HUES64 (cell line): ENCODE measurements around the gene AGMO.

Source experiments
- H3K27ac ChIP-seq: 2 replicates; pipeline ENCODE4 v1.7.0; 2013; ENCODE audit warnings: low read depth, low read length, inconsistent platforms
- H3K27me3 ChIP-seq: 2 replicates; pipeline ENCODE4 v1.6.1; 2013; ENCODE audit warnings: mild to moderate bottlenecking, low read length; ENCODE audit not compliant: insufficient read depth
- H3K36me3 ChIP-seq: 2 replicates; pipeline ENCODE4 v1.6.1; 2013; ENCODE audit warnings: mild to moderate bottlenecking, low read length; ENCODE audit not compliant: insufficient read depth
- H3K4me1 ChIP-seq: 2 replicates; pipeline ENCODE4 v1.6.1; 2013; ENCODE audit warnings: mild to moderate bottlenecking, low read length, moderate library complexity; ENCODE audit not compliant: insufficient read depth
- H3K4me3 ChIP-seq: 2 replicates; pipeline ENCODE4 v1.5.1; 2013; ENCODE audit warnings: mild to moderate bottlenecking, low read length, moderate library complexity
- H3K9ac ChIP-seq: 2 replicates; pipeline ENCODE4 v1.6.1; 2013; ENCODE audit warnings: mild to moderate bottlenecking, low read depth, low read length
- H3K9me3 ChIP-seq: 2 replicates; pipeline ENCODE4 v1.6.1; 2013; ENCODE audit warnings: low read depth, low read length; ENCODE audit not compliant: insufficient read depth
- WGBS: fragments of 150-250, 120-280 bp; methylation state at CpG from one replicate; pipeline ENCODE4 v1.1.7; 2013; ENCODE audit warnings: missing lambda C conversion rate; 5-methylcytosine and 5-hydroxymethylcytosine counted together

The AGMO gene

DNA sequence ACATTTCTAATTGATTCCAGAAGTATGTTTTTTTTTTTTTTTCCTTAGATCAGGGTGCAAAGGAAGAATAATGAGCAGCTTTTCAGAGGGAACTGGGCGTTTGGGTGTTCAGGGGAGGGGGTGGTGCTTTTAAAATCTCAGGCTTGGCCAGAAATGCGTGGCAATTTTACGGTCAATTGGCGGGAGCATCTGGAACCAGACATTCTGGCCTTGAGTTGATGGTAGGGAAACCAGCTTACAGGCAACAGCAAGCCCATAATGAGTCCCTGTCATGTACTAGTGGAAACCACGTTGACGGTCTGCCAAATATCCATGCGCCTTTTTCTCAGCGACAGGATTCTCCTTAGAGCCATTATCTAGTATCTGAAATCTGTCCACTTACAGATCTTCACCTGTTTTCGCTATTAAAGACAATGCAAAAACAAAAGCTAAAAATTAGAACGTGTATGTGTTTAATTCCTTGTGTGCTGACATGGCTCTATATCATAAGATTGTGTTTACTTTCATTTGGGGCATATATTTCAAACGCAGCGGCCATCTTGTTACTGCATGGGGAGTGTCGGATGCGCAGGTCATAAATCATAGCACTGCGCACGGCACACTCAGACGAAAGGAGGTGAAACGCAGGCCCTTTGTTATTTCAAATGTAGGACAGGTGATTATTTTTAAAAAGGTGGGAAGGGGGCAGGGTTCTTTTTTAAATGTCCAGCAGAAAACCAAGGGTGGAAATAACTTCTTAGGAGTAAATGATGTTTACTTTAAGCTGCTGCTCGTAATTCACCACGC is 209.2 kb downstream of the AGMO start:
- Histone ChIP-seq H3K9me3 (no peaks in the 10 kb centered on the region), H3K36me3 (no peaks in the 10 kb centered on the region), H3K9ac (no peak overlapping the region), H3K4me3 (no peak overlapping the region), H3K4me1 (no peaks in the 10 kb centered on the region), H3K27me3 (no peaks in the 10 kb centered on the region), H3K27ac (no peak overlapping the region)
- 95% methylated on average over 20 of the region's 20 CpGs for WGBS

DNA sequence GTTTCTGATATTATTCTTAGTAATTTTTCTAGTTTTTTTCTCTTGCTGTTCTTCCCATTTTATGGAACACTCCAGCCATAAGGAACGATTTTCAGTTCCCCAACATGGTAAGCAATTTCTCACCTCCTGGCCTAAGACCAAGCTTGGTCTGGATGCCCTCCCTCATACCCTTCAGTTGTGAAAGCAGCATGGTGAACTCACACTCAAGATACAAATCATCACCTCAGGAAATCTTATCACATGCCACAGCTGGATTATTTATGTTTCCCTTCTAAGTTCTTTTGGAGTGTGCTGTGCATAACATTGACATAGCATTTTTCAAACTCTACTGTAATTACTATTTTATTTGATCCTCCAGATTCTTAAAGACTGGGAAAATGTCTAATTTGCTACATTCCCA is 216.6 kb downstream of the AGMO start:
- Histone ChIP-seq H3K4me1 (no peaks in the 10 kb centered on the region), H3K36me3 (no peaks in the 10 kb centered on the region), H3K27ac (no peak overlapping the region), H3K9ac (no peak overlapping the region), H3K27me3 (no peaks in the 10 kb centered on the region), H3K4me3 (no peak overlapping the region), H3K9me3 (peaks cover 3% of the 10 kb centered on the region)
- 94% methylated on average over 1 of the region's 1 CpG for WGBS

DNA sequence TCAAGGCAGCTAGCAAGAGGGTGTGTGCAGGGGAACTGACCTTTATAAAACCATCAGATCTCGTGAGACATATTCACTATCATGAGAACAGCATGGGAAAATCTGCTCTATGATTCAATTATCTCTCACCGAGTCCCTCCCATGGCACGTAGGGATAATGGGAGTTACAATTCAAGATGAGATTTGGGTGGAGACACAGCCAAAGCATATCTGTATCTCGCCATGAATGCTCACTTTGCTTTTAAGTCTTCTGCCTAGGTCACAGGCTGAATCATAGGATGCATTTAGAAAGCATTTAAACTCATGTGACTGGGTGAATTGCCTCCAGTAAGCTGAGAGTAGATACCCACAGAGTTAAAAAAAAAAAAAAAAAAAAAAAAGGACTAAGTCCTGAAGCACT is 220.0 kb downstream of the AGMO start:
- Histone ChIP-seq H3K4me1 (no peaks in the 10 kb centered on the region), H3K4me3 (no peak overlapping the region), H3K27me3 (no peaks in the 10 kb centered on the region), H3K9ac (no peak overlapping the region), H3K9me3 (peaks cover 14% of the 10 kb centered on the region), H3K27ac (no peak overlapping the region), H3K36me3 (no peaks in the 10 kb centered on the region)
- WGBS, result 83% methylated on average over 4 of the region's 4 CpGs

DNA sequence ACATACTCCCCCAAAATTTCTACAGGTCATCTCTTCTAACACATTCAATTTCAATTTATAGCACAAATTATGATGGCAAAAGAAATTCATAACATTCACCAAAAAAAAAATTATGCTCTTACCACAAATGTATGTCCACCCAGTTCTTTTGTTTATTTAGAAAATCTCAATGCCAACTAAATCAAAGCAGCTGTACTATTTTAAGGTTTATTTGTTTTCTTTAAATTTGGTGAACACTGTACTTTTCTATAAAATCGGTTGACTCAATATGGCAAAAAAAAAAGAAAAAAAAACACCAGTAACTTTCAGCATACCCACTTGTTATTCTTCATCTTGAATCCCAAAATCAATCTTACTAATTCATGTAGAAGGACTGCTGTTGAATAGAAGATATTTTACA is 225.7 kb downstream of the AGMO start:
- Histone ChIP-seq H3K27me3 (no peaks in the 10 kb centered on the region), H3K9ac (no peak overlapping the region), H3K9me3 (peaks cover 14% of the 10 kb centered on the region), H3K4me1 (peaks cover 29% of the 10 kb centered on the region), H3K4me3 (no peak overlapping the region), H3K27ac (no peak overlapping the region), H3K36me3 (no peaks in the 10 kb centered on the region)
- no CpG with 5 or more reads among the region's 1 CpG for WGBS

DNA sequence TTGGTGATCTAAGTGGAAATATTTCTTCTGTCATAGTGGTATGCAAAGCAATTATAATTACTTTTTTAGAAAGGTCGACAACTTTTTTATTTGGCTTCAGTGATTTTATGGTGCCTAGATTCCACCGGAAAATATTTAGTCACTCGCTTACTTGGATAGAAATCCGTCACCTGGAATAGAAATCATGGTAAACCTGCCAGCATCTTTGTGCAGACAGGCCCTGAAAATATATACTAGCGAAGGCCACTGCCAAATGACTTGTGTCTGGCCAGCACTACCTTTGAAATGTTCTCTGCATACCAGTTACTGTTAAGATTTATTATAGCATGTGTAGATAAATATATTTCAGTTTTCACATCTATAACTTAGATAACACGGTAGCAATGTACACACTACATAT is 226.4 kb downstream of the AGMO start:
- Histone ChIP-seq H3K4me1 (peaks cover 37% of the 10 kb centered on the region), H3K9me3 (peaks cover 12% of the 10 kb centered on the region), H3K36me3 (no peaks in the 10 kb centered on the region), H3K9ac (no peak overlapping the region), H3K27ac (no peak overlapping the region), H3K27me3 (no peaks in the 10 kb centered on the region), H3K4me3 (no peak overlapping the region)
- 94% methylated on average over 6 of the region's 6 CpGs for WGBS

DNA sequence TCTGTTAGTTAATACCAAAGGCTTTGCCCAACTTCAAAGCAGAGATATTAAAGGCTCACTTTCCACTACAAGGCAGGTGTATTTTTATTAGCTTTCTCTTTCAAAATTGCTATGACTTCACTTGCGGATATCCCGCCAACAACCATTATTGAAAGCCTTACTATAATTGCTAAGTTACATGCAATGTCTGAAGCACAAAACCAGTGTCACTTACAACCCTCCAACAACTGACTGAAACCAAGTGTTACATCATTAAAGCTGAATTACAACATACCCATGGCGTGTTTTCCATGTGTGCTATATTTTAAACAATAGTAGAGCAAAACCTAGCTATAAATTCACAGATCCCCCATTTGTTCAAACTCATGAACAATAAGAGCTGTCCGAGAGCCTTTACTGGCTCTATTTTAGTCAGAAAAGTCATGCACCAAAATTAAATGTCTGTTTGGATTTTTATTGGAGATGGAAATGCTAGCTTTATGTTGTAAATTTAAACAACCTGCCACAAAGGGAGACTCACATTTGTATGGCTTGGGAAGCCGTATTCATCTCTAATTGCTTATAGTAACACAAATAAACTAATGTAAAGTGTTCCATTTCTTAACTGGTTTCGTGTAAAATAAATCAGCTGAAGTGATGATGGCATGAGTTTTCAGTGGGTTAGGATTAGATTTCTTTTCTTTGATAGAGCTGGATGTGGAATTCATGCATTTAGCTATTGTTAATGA is 227.1 kb downstream of the AGMO start:
- peaks cover 37% of the 10 kb centered on the region for H3K4me1 ChIP-seq
- WGBS, result 88% methylated on average over 5 of the region's 6 CpGs

DNA sequence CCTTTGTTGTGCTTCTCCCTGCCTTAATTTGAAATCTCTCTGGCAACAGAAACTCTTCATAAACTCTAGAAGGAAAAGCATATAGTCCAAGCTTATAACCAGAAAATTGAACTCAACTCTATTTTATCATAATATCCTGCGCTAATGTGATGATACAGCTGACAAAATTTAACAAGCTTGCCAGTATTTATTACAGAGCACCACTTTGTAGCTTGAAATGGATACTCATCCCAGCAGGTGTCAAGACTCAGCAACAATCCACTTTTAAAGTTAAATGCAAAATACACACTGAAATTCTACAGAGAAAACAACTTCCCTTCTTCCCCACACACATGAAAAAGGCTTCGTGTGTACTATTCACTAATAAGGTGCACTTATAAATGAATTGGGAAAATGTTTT is 228.9 kb downstream of the AGMO start:
- H3K9me3 ChIP-seq, result no peaks in the 10 kb centered on the region
- H3K4me1 ChIP-seq, result peaks cover 37% of the 10 kb centered on the region
- no peaks in the 10 kb centered on the region for H3K27me3 ChIP-seq
- H3K4me3 ChIP-seq, result no peak overlapping the region
- no peaks in the 10 kb centered on the region for H3K36me3 ChIP-seq
- H3K27ac ChIP-seq, result no peak overlapping the region
- 91% methylated on average over 1 of the region's 2 CpGs for WGBS
- H3K9ac ChIP-seq, result no peak overlapping the region

More for the DNA sequence above, 227.1 kb downstream of the AGMO start:
- H3K9ac ChIP-seq, result no peak overlapping the region
- peaks cover 5% of the 10 kb centered on the region; the same call in 1 of the 2 replicates for H3K9me3 ChIP-seq
- no peak overlapping the region for H3K4me3 ChIP-seq
- no peak overlapping the region for H3K27ac ChIP-seq
- H3K27me3 ChIP-seq, result no peaks in the 10 kb centered on the region
- no peaks in the 10 kb centered on the region for H3K36me3 ChIP-seq

DNA sequence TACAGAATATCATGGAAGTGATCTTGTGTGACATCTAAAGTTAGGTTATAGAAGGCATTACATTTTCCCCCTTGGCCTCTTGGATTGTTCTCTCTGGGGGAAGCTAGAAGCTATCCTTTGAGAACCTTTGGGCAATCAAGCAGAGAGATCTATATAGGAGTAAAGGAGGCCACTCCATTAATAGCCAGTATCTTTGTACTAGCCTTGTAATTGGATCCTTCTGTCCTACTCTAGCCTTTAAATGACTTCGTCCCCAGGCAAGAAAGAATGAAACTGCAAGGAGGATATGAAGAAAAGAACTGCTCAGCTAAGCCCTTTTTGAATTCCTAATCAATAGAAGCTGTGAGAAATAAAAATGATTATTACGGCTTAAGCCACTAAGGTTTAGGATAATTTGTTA is 230.9 kb downstream of the AGMO start:
- no peak overlapping the region for H3K9ac ChIP-seq
- no peaks in the 10 kb centered on the region for H3K27me3 ChIP-seq
- no peaks in the 10 kb centered on the region for H3K9me3 ChIP-seq
- no peak overlapping the region for H3K27ac ChIP-seq
- WGBS, result 89% methylated on average over 2 of the region's 2 CpGs
- peaks cover 37% of the 10 kb centered on the region for H3K4me1 ChIP-seq
- no peaks in the 10 kb centered on the region for H3K36me3 ChIP-seq
- H3K4me3 ChIP-seq, result no peak overlapping the region

DNA sequence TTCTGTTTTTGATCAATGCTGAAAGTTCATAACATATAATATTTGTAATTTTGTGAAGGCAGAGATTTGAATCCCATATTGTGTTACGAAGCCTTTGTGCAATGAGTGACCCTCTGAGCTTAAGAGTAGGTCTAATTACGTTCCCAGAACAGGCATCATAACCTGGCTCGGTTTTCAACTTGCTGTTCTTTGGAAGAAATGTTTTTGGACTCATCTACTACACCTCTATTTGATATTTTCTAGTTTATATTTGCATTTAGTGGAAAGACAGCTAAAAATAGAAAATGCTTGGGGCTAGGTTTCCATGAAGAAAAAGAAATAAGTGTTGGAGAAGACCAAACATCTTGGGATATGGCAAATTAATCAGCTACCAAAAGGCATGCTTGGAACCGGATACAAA is 234.8 kb downstream of the AGMO start:
- Histone ChIP-seq H3K27ac (no peak overlapping the region), H3K4me3 (no peak overlapping the region), H3K36me3 (no peaks in the 10 kb centered on the region), H3K4me1 (peaks cover 10% of the 10 kb centered on the region), H3K9me3 (no peaks in the 10 kb centered on the region), H3K9ac (no peak overlapping the region), H3K27me3 (no peaks in the 10 kb centered on the region)
- WGBS, result 96% methylated on average over 4 of the region's 4 CpGs

DNA sequence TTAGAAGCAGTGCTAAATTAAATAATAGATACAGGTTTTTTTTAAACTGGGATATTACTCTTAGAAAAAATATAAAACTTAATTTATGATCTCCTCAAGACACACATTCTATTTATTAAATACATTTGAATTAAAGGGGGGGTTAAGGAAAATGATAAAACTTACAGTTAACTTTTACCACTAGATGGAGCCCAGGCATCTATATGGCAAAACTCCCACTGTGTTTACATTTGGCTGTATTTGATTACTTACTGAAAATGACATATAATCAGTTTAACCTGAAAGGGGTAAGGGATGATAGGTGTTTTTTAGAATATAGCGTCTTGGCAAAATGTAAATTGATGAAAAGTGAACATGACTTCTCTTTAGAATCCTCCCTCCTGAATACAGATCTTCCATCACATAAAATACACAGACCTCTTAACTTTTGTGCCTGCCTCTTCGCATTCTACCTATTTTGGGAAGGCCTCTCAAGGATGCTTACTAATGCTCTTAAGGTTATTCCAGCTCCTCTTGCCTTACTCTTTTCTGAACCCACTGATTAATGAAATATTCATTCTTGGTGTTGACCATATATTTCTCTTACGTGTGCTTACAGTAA is 235.7 kb downstream of the AGMO start:
- Histone ChIP-seq H3K4me3 (no peak overlapping the region), H3K27ac (no peak overlapping the region), H3K9me3 (no peaks in the 10 kb centered on the region), H3K9ac (no peak overlapping the region), H3K27me3 (no peaks in the 10 kb centered on the region), H3K4me1 (peaks cover 7% of the 10 kb centered on the region), H3K36me3 (no peaks in the 10 kb centered on the region)
- WGBS, result 96% methylated on average over 2 of the region's 3 CpGs

DNA sequence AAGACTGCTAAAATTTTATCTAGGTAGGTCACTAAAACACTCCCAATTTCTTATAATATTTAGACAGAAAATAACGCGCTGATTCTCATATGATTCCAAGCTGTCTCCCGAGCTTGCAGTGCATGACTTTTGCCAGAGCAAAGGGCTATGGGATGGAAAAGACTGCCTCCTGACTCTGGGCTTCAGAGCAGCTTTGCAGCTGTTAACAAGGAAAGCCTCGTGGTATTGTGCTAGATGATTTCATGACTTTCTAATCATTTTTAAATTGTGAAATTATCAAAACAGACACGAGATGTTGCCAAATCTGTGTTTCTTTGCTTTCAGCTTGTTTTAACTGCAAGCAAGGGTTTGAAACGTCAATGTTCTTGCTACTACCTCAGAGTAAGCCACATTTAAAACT is 238.3 kb downstream of the AGMO start:
- Histone ChIP-seq H3K4me1 (no peaks in the 10 kb centered on the region), H3K4me3 (no peak overlapping the region), H3K9me3 (no peaks in the 10 kb centered on the region), H3K27me3 (no peaks in the 10 kb centered on the region), H3K9ac (no peak overlapping the region), H3K36me3 (no peaks in the 10 kb centered on the region), H3K27ac (no peak overlapping the region)
- WGBS, result 94% methylated on average over 6 of the region's 6 CpGs
